ENCODE measurements around the gene B3GNT3. TPM values are rescaled to one million over a fixed set of nuclear protein-coding genes. Genes with fewer than 3 reads are reported as not detected.
A peak's percentile ranks its signal among the peaks of the same experiment; 100 is the strongest.

The B3GNT3 gene
- total RNA-seq, 2 donors from 2014 or later = 108 to 132 TPM

DNA sequence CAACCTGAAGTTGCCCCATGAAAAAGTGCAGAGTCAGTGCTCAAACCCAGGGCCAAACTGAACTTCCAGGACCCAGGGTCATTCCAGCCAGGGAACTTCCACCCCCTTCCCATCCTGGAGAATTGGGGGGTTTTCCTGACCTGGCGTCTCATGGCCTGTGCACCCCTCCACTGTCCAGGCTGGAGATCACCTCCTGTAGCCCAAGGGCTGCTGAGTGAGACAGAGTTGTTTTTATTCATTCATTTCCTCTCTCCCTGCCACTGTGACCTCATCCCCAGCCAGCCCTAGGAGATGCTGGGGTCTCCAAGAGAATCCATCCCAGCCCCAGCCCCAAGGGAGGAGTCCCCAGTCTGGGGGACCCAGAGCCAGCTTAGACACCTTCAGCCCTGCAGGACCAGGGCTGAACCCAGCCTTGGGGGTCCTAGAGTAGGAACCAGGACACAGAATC, 39.5 kb upstream of the B3GNT3 start:
- TF ChIP-seq CTCF (IDR thresholded peaks at IDR 0.05) = no peak
- H3K9ac ChIP-seq (ENCODE audit: low read depth in 2 of 2, low read length in 2 of 2) = no peak overlapping the region
- no peak overlapping the region for H3K27ac ChIP-seq
- intact Hi-C loops (cut with DNase I) = no loop called here
- no peaks in the 10 kb centered on the region for H3K27me3 ChIP-seq
- no peak for DNase-seq
- no peak overlapping the region for H3K4me3 ChIP-seq
- no peaks in the 10 kb centered on the region for H3K9me3 ChIP-seq
- H3K4me1 ChIP-seq = no peaks in the 10 kb centered on the region
- no peaks in the 10 kb centered on the region for H3K36me3 ChIP-seq

- Histone ChIP-seq H3K36me3 (no peaks in the 10 kb centered on the region), H3K4me1 (no peaks in the 10 kb centered on the region), H3K4me3 (no peak overlapping the region), H3K27ac (no peak overlapping the region), H3K27me3 (no peaks in the 10 kb centered on the region), H3K9me3 (no peaks in the 10 kb centered on the region), H3K9ac (ENCODE audit: low read depth in 2 of 2, low read length in 2 of 2) (no peak overlapping the region)
- TF ChIP-seq CTCF (IDR thresholded peaks at IDR 0.05) = no peak
- intact Hi-C loops (cut with DNase I) = no loop called here
- DNase-seq = peak; percentile 42
Observed at GRCh38 chr19:17755977-17756670, 38.8 kb upstream of the B3GNT3 start.

- intact Hi-C loops (cut with DNase I) = no loop called here
- H3K9me3 ChIP-seq = no peaks in the 10 kb centered on the region
- no peaks in the 10 kb centered on the region for H3K4me1 ChIP-seq
- no peak for TF ChIP-seq CTCF (IDR thresholded peaks at IDR 0.05)
- H3K27me3 ChIP-seq = no peaks in the 10 kb centered on the region
- no peak overlapping the region for H3K9ac ChIP-seq (ENCODE audit: low read depth in 2 of 2, low read length in 2 of 2)
- DNase-seq = peak; percentile 74
- H3K36me3 ChIP-seq = no peaks in the 10 kb centered on the region
- no peak overlapping the region for H3K4me3 ChIP-seq
- H3K27ac ChIP-seq = no peak overlapping the region
Observed at GRCh38 chr19:17757125-17757524, 37.8 kb upstream of the B3GNT3 start.

DNA sequence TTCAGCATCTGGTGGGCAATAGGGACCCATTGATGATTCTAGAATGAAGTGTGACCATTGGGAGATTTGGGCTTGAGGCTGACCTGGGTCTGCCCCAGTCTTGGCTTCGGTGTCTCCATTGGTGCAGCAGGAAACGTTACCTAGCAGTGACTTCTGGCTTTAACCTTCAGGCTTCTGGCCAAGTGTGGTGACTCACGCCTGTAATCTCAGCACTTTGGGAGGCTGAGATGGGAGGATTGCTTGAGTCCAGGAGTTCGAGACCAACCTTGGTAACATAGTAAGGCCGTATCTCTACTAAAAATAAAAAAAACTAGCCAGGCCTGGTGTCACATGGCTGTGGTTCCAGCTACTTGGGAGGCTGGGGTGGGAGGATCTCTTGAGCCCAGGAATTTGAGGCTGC, 36.4 kb upstream of the B3GNT3 start:
- intact Hi-C loops (cut with DNase I) = no loop called here
- Histone ChIP-seq H3K27ac (no peak overlapping the region), H3K4me3 (no peak overlapping the region), H3K9me3 (no peaks in the 10 kb centered on the region), H3K27me3 (no peaks in the 10 kb centered on the region), H3K4me1 (no peaks in the 10 kb centered on the region), H3K9ac (ENCODE audit: low read depth in 2 of 2, low read length in 2 of 2) (no peak overlapping the region), H3K36me3 (no peaks in the 10 kb centered on the region)
- DNase-seq = no peak
- no peak for TF ChIP-seq CTCF (IDR thresholded peaks at IDR 0.05)

DNA sequence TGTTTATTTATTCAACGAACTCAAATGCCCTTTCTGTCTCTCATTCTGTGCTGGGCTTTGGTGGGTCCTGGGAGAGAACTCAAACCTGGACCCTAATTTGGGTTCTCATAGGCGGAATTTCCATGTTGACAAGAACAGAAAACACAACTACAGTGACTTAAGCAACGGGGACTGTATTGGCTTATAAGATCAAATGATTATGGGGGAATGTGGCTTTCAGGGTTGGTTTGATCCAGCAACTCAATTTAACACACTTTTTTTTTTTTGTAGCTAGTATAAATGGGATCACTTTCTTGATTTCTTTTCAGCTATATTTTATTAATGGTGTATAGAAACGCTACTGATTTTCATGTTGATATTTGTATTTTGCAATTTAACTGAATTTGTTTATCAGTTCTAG, 33.8 kb upstream of the B3GNT3 start:
- no peak for DNase-seq
- no peaks in the 10 kb centered on the region for H3K4me1 ChIP-seq
- H3K4me3 ChIP-seq = no peak overlapping the region
- no peak overlapping the region for H3K9ac ChIP-seq (ENCODE audit: low read depth in 2 of 2, low read length in 2 of 2)
- no peaks in the 10 kb centered on the region for H3K27me3 ChIP-seq
- intact Hi-C loops (cut with DNase I) = no loop called here
- H3K9me3 ChIP-seq = no peaks in the 10 kb centered on the region
- no peaks in the 10 kb centered on the region for H3K36me3 ChIP-seq
- no peak for TF ChIP-seq CTCF (IDR thresholded peaks at IDR 0.05)
- no peak overlapping the region for H3K27ac ChIP-seq
